GM06990 (cell line): ENCODE results near the gene BTN3A1.
A peak's percentile ranks its signal among the peaks of the same experiment; 100 is the strongest.

Experiments used
- DNase-seq: peaks from one replicate; pipeline ENCODE4 v3.0.0-alpha.2; 2011; ENCODE audit not compliant: insufficient read length; ENCODE audit errors: extremely low read depth
- H3K27me3 ChIP-seq: replicated peaks from 2 replicates; pipeline ENCODE4 v1.6.0; 2011; ENCODE audit warnings: low read length; ENCODE audit not compliant: control insufficient read depth, insufficient read depth
- H3K36me3 ChIP-seq: 2 replicates; pipeline ENCODE4 v1.5.1; 2011; ENCODE audit warnings: low read length; ENCODE audit not compliant: control insufficient read depth, insufficient read depth
- H3K4me3 ChIP-seq: replicated peaks from 2 replicates; pipeline ENCODE4 v1.5.1; 2011; ENCODE audit warnings: low read depth, mild to moderate bottlenecking, control low read depth, low read length
- TF ChIP-seq, protein P1 (sequence below): IDR thresholded peaks from 2 replicates; pipeline ENCODE4 v1.5.1; 2011; ENCODE audit warnings: low read length, control low read depth, mild to moderate bottlenecking, inconsistent platforms; ENCODE audit not compliant: insufficient read depth, poor library complexity, severe bottlenecking

Gene BTN3A1

DNA sequence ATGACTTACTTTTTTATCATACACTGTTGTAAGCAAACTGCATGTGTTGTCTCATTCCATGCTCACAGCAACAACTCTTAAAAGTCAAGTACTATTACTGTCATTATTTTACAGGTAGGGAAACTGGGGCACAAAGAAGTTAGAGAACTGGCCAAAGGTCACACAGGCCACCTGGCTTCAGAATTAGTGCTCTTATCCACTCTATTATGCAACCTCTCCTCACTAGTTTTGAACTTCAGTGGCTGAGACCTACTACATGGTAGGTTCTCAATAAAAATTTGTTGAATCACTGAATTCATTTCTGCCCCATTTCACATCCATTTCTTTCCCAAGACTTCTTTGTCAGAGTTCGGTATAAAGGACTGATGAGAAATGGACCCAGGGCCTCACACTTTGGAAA is 35.9 kb downstream of the BTN3A1 start:
- DNase-seq, result no peak
- no peaks in the 10 kb centered on the region for H3K36me3 ChIP-seq
- H3K4me3 ChIP-seq, result no peak overlapping the region
- H3K27me3 ChIP-seq, result no peaks in the 10 kb centered on the region
- TF ChIP-seq, protein P1, sequence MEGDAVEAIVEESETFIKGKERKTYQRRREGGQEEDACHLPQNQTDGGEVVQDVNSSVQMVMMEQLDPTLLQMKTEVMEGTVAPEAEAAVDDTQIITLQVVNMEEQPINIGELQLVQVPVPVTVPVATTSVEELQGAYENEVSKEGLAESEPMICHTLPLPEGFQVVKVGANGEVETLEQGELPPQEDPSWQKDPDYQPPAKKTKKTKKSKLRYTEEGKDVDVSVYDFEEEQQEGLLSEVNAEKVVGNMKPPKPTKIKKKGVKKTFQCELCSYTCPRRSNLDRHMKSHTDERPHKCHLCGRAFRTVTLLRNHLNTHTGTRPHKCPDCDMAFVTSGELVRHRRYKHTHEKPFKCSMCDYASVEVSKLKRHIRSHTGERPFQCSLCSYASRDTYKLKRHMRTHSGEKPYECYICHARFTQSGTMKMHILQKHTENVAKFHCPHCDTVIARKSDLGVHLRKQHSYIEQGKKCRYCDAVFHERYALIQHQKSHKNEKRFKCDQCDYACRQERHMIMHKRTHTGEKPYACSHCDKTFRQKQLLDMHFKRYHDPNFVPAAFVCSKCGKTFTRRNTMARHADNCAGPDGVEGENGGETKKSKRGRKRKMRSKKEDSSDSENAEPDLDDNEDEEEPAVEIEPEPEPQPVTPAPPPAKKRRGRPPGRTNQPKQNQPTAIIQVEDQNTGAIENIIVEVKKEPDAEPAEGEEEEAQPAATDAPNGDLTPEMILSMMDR, result no peak

DNA sequence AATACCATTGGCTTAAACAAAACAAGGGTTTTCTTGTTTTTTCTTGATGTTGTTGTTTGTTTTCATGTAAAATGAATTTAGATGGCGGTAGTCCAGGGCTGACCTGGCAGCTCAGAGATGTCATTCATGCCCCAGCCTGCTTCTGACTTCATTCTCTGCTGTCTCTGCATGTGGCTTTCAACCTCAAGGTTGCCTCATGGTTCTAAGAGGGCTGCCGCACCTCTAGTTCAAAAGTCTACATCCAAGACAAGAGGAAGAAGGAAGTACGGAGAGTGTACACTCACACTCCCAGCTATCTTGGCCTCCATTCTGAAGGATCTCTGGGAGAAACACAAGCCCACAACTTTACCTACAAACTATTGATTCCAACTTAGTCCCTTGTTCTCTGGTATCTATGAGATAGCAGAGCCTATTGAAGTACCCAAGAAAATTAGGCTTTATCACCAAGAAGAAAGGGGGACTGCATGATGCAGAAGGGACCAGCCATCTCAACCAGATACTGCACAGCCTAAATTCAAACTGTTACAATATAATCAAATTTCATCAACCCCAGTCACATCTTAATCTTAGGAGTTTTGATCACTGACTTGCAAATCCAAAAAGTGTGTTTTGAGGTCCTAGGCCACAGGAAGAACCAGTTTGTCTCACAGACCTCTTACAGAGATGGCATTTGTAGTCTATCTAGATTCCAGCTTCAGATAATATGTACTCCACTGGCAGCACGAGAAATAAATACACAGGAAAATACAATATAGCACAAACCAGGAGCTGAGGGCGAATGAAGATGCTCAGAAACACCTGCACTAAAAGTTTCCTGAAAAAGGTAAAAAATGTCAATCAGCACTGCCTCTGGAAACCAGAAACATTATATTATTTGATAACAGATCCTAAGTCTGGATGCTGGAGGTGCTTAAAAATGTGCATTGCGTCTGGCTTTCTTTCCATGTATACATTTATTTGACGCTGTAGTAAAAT is 37.4 kb downstream of the BTN3A1 start:
- Histone ChIP-seq H3K36me3 (no peaks in the 10 kb centered on the region), H3K27me3 (no peaks in the 10 kb centered on the region), H3K4me3 (peak overlapping the region; percentile 83)
- DNase-seq, result no peak
- TF ChIP-seq, protein P1, result no peak

DNA sequence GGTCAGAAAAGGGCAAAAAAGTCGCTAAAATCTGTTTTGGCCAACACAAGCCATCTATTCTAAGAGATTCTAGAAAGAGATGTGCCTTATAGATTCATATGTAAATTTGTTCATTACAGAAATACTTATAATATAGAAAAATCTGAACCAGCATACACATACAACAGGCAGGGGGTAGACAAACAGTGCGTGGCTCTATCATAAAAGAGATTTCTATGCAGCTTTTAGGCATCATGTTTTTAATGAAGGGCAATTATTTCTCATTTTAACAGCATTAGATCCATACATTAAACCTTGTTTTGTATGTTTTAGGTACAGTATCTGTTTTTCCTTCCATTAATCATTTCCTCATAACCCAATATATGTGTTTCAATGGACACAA is 38.9 kb downstream of the BTN3A1 start:
- TF ChIP-seq, protein P1, result no peak
- H3K27me3 ChIP-seq, result no peaks in the 10 kb centered on the region
- no peak for DNase-seq
- peak overlapping the region; percentile 83 for H3K4me3 ChIP-seq
- no peaks in the 10 kb centered on the region for H3K36me3 ChIP-seq

DNA sequence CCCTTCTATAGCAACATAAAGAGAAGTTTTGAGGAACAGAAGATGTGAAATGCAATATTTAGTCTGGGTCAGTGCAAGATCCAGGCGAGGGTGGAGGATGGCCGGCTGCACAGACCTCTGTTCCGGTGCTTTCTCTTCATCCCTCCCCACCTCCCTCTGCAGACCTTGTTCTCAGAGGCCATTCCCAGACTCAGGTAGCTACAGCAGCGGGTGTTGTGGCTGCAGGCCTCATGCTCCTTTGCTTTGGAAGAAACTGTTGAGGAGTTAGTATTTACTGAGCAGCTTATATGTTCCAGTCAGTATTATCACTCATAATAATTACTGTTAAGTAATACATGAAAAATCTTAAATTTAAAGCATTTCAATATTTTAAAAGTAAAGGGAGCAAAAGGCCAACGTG is 39.9 kb downstream of the BTN3A1 start:
- TF ChIP-seq, protein P1, result no peak
- Histone ChIP-seq H3K4me3 (peak overlapping the region; percentile 83), H3K27me3 (no peaks in the 10 kb centered on the region), H3K36me3 (no peaks in the 10 kb centered on the region)
- no peak for DNase-seq

DNA sequence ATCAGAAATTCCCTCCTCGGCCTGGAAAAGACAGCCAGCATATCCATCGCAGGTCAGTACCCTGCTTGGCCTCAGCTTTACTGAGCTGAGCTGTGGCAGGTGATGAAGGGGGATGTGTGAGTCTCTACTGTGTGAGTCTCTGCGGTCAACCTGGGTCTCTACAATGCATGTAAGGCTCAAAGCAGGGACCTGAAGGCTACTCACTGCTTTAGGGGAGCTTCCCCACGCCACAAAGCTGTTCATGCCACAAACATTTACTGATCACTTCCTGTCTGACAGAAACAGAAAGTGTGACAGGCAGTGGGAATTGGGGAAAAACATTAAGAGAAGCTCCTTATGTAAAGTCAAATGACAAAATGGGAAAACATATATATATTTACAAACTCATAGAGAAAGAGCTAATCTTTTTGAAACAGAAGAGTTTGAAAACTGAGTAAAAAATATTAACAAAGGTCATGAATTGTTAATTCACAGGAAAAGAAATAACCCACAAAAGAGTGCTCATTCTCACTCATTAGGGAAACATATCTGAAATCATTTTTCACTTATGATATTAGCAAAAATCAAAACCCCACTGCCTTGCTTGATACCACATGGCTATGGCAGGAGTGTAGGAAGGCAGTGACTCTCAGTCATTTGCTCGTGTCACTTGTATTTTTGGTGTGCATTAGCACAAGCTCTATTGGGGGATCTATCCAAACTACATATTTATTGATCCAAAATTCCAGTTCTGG is 44.0 kb downstream of the BTN3A1 start:
- TF ChIP-seq, protein P1, result no peak

More for the DNA sequence above, 44.0 kb downstream of the BTN3A1 start:
- peak; percentile 34 for DNase-seq
- no peaks in the 10 kb centered on the region for H3K27me3 ChIP-seq
- H3K36me3 ChIP-seq, result peaks cover 1% of the 10 kb centered on the region
- no peak overlapping the region for H3K4me3 ChIP-seq
